Smooth muscle cell (in vitro differentiated cells): ENCODE results near the gene DLG4. TPM values are rescaled to one million over a fixed set of nuclear protein-coding genes. Genes with fewer than 3 reads are reported as not detected.
A peak's percentile ranks its signal among the peaks of the same experiment; 100 is the strongest.

Experiments used
- DNase-seq: peaks from one replicate; lab custom pipeline; 2025; ENCODE audit not compliant: unreplicated experiment; lab: John Stamatoyannopoulos, UW
- H2AFZ ChIP-seq: fragments of 200-600 bp; sonication (generic); 2 replicates; pipeline ENCODE4 v1.6.0; 2016; ENCODE audit warnings: antibody characterized with exemption, low read depth, mild to moderate bottlenecking
- H3F3A ChIP-seq: fragments of 200-600 bp; sonication (generic); 2 replicates; pipeline ENCODE4 v1.6.0; 2017; ENCODE audit warnings: antibody characterized with exemption, low read depth
- H3K27ac ChIP-seq: fragments of 200-600 bp; sonication (generic); 2 replicates; pipeline ENCODE4 v1.5.1; 2016; ENCODE audit warnings: low read depth, mild to moderate bottlenecking
- H3K27me3 ChIP-seq: fragments of 200-600 bp; sonication (generic); 2 replicates; pipeline ENCODE4 v1.6.1; 2016; ENCODE audit warnings: low read depth, mild to moderate bottlenecking
- H3K36me3 ChIP-seq: fragments of 200-600 bp; sonication (generic); 2 replicates; pipeline ENCODE4 v1.5.1; 2016; ENCODE audit warnings: low read depth
- H3K4me1 ChIP-seq: fragments of 200-600 bp; sonication (generic); 2 replicates; pipeline ENCODE4 v1.5.1; 2016; ENCODE audit warnings: low read depth
- H3K4me2 ChIP-seq: fragments of 200-600 bp; sonication (generic); 2 replicates; pipeline ENCODE4 v1.6.0; 2016; ENCODE audit warnings: mild to moderate bottlenecking
- H3K4me3 ChIP-seq: fragments of 200-600 bp; sonication (generic); 2 replicates; pipeline ENCODE4 v1.5.1; 2016; ENCODE audit warnings: mild to moderate bottlenecking
- H3K79me2 ChIP-seq: fragments of 200-600 bp; sonication (generic); 2 replicates; pipeline ENCODE4 v1.6.0; 2016; ENCODE audit warnings: low read depth, mild to moderate bottlenecking
- H3K9ac ChIP-seq: fragments of 200-600 bp; sonication (generic); 2 replicates; pipeline ENCODE4 v1.6.0; 2016; ENCODE audit warnings: low read depth
- H3K9me3 ChIP-seq: fragments of 200-600 bp; sonication (generic); replicated peaks from 2 replicates; pipeline ENCODE4 v1.5.1; 2016; ENCODE audit warnings: low read depth
- H4K20me1 ChIP-seq: fragments of 200-600 bp; sonication (generic); 2 replicates; pipeline ENCODE4 v1.6.0; 2016; ENCODE audit warnings: low read depth
- CTCF ChIP-seq: fragments of 200-600 bp; sonication (generic); IDR thresholded peaks from 2 replicates; pipeline ENCODE4 v1.5.1; 2017; ENCODE audit warnings: borderline replicate concordance, mild to moderate bottlenecking, antibody characterized with exemption; ENCODE audit not compliant: insufficient read depth, poor library complexity, severe bottlenecking
- WGBS: methylation state at CpG from one replicate; pipeline ENCODE4 v1.1.7; 2016; ENCODE audit warnings: low lambda C conversion rate; 5-methylcytosine and 5-hydroxymethylcytosine counted together
- polyA plus RNA-seq: library from polyadenylated mRNA; unstranded; fragments of >200 nt; fragmentation: Nextera tagmentation; extraction: Ambion mirVana; gene quantifications from 2 replicates; pipeline ENCODE4 v1.2.1, GENCODE V29; 2016
- total RNA-seq: library from RNA; depleted of rRNA; stranded (reverse); fragments of >200 nt; gene quantifications from 2 replicates; pipeline ENCODE4 v1.2.3, GENCODE V29; 2014

Gene DLG4
- total and polyA plus RNA-seq, 2 experiments from 2014 or later, result 2.3 to 9.4 TPM

- H3K36me3 ChIP-seq, result no peaks in the 10 kb centered on the region
- no peaks in the 10 kb centered on the region for H3K27me3 ChIP-seq
- peak within 1 kb of the TSS; percentile 86 for H3K9ac ChIP-seq
- H2AFZ ChIP-seq, result no peak within 1 kb of the TSS
- WGBS, result under 1% methylated on average over 56 of the region's 72 CpGs
- peak within 1 kb of the TSS; percentile 91 for H3K4me2 ChIP-seq
- peak within 1 kb of the TSS; percentile 95 for H3K27ac ChIP-seq
- TF ChIP-seq CTCF, result no peak
- peaks cover 62% of the 10 kb centered on the region for H3K79me2 ChIP-seq
- H3K4me3 ChIP-seq, result peak within 1 kb of the TSS; percentile 98
- H3K4me1 ChIP-seq, result peaks cover 26% of the 10 kb centered on the region
- no peaks in the 10 kb centered on the region for H3K9me3 ChIP-seq
- H4K20me1 ChIP-seq, result peaks cover 20% of the 10 kb centered on the region
- peak; percentile 94 for DNase-seq
- peaks cover 53% of the 10 kb centered on the region for H3F3A ChIP-seq
These were observed 19.7 kb upstream of the DLG4 start, which contains the start of gene PHF23 for GRCh38 chr17:7239091-7240027. Gene PHF23 (minus strand): TSS chr17:7239457. CDS start chr17:7239279, 178 bp downstream.

GRCh38 chr17:7238420-7239090 lies 18.9 kb upstream of the DLG4 start:
- Histone ChIP-seq H2AFZ (no peak overlapping the region), H3K4me3 (peak overlapping the region; percentile 98), H4K20me1 (peaks cover 20% of the 10 kb centered on the region), H3F3A (peaks cover 52% of the 10 kb centered on the region), H3K9ac (peak overlapping the region; percentile 86), H3K27me3 (no peaks in the 10 kb centered on the region), H3K4me2 (peak overlapping the region; percentile 91), H3K36me3 (no peaks in the 10 kb centered on the region), H3K27ac (peak overlapping the region; percentile 74), H3K79me2 (peaks cover 66% of the 10 kb centered on the region), H3K9me3 (no peaks in the 10 kb centered on the region), H3K4me1 (peaks cover 26% of the 10 kb centered on the region)
- TF ChIP-seq CTCF, result no peak
- under 1% methylated on average over 32 of the region's 39 CpGs for whole genome bisulfite sequencing
- DNase-seq, result no peak

- Histone ChIP-seq H3K9me3 (no peaks in the 10 kb centered on the region), H3F3A (peaks cover 53% of the 10 kb centered on the region), H3K9ac (peak overlapping the region; percentile 86), H3K27ac (peak overlapping the region; percentile 74), H3K4me3 (peak overlapping the region; percentile 98), H3K27me3 (no peaks in the 10 kb centered on the region), H3K4me1 (peaks cover 31% of the 10 kb centered on the region), H2AFZ (no peak overlapping the region), H3K79me2 (peaks cover 73% of the 10 kb centered on the region), H4K20me1 (peaks cover 26% of the 10 kb centered on the region), H3K4me2 (peak overlapping the region; percentile 91), H3K36me3 (no peaks in the 10 kb centered on the region)
- TF ChIP-seq CTCF, result no peak
- peak; percentile 61 for DNase-seq
- WGBS, result 0% methylated on average over 9 of the region's 73 CpGs
These were observed 18.3 kb upstream of the DLG4 start for GRCh38 chr17:7237761-7238419.
